H1 (cell line): ENCODE results near the gene ALAS1. TPM values are rescaled to one million over a fixed set of nuclear protein-coding genes. Genes with fewer than 3 reads are reported as not detected.
A peak's percentile ranks its signal among the peaks of the same experiment; 100 is the strongest.

Source experiments
- CTCF ChIA-PET: fragments of 300-600 bp; sonication (Branson Sonifier 250); formaldehyde crosslinking; loops from one replicate; lab custom pipeline; 2021; ENCODE audit not compliant: partially characterized antibody; lab: Charles Lee
- POLR2A ChIA-PET: fragments of 300-600 bp; sonication (Branson Sonifier 250); formaldehyde crosslinking; loops from one replicate; lab custom pipeline; 2021; ENCODE audit warnings: inconsistent platforms; ENCODE audit not compliant: partially characterized antibody; lab: Charles Lee
- DNase-seq, 2 experiments: peaks; one replicate each; pipeline versions ENCODE4 v3.0.0 to v3.0.0-alpha.2; 2010 to 2022; ENCODE audit warnings: low spot score in 2 of 2, low read depth in 1 of 2, mixed read lengths in 1 of 2
- FAIRE-seq: peaks from 2 replicates; lab custom pipeline; 2011; peaks lifted over from hg19 to GRCh38; lab: Jason Lieb, UNC
- H2AFZ ChIP-seq: 2 replicates; pipeline ENCODE4 v1.8.1; 2012; ENCODE audit warnings: low read length, inconsistent platforms
- H2AK5ac ChIP-seq: 2 replicates; pipeline ENCODE4 v1.6.1; 2013; ENCODE audit warnings: low read depth, low read length
- H2BK120ac ChIP-seq: replicated peaks from 2 replicates; pipeline ENCODE3; 2013; ENCODE audit warnings: low read depth, low read length, inconsistent platforms
- H2BK12ac ChIP-seq: 2 replicates; pipeline ENCODE4 v1.6.1; 2013; ENCODE audit warnings: low read depth, low read length
- H2BK15ac ChIP-seq: 2 replicates; pipeline ENCODE4 v1.6.1; 2013; ENCODE audit warnings: low read length
- H2BK20ac ChIP-seq: 2 replicates; pipeline ENCODE4 v1.6.1; 2013; ENCODE audit warnings: low read length
- H2BK5ac ChIP-seq: 2 replicates; pipeline ENCODE4 v1.6.1; 2013; ENCODE audit warnings: low read depth, low read length
- H3K14ac ChIP-seq: 2 replicates; pipeline ENCODE4 v1.6.1; 2013; ENCODE audit warnings: inconsistent platforms; ENCODE audit not compliant: insufficient read length
- H3K18ac ChIP-seq: 2 replicates; pipeline ENCODE4 v1.6.1; 2013; ENCODE audit warnings: low read length; ENCODE audit errors: extremely low read depth
- H3K23ac ChIP-seq: 2 replicates; pipeline ENCODE4 v1.6.1; 2013; ENCODE audit warnings: inconsistent platforms; ENCODE audit not compliant: insufficient read length
- H3K23me2 ChIP-seq: 2 replicates; pipeline ENCODE4 v1.6.1; 2013; ENCODE audit warnings: low read depth, low read length
- H3K27ac ChIP-seq: 2 replicates; pipeline ENCODE4 v1.6.1; 2011; ENCODE audit warnings: low read depth, low read length, inconsistent platforms
- H3K27me3 ChIP-seq, 4 experiments: replicated peaks in 1 of 4; 1 replicate in 1 of 4; 2 replicates in 3 of 4; pipeline versions ENCODE4 v1.6.1 to v1.8.1; 2011 to 2013; ENCODE audit warnings: low read length in 3 of 4, mild to moderate bottlenecking in 3 of 4, inconsistent platforms in 2 of 4, mixed read lengths in 2 of 4, moderate library complexity in 1 of 4; ENCODE audit not compliant: control insufficient read depth in 3 of 4, insufficient read depth in 3 of 4; ENCODE audit errors: extremely low read depth in 1 of 4
- H3K36me3 ChIP-seq, 4 experiments: 2 replicates each; pipeline versions ENCODE4 v1.6.1 to v1.8.1; 2011 to 2013; ENCODE audit warnings: mild to moderate bottlenecking in 4 of 4, low read length in 3 of 4, moderate library complexity in 2 of 4, control low read depth in 1 of 4, inconsistent platforms in 1 of 4; ENCODE audit not compliant: insufficient read depth in 4 of 4, control insufficient read depth in 2 of 4
- H3K4ac ChIP-seq: replicated peaks from 2 replicates; pipeline ENCODE3; 2013; ENCODE audit warnings: low read length, low read depth, mixed read lengths, inconsistent platforms; ENCODE audit not compliant: insufficient read length
- H3K4me1 ChIP-seq, 4 experiments: replicated peaks in 1 of 4; 1 replicate in 1 of 4; 2 replicates in 3 of 4; pipeline versions ENCODE4 v1.6.1 to v1.8.1; 2011 to 2013; ENCODE audit warnings: low read length in 3 of 4, inconsistent platforms in 2 of 4, mixed read lengths in 1 of 4; ENCODE audit not compliant: insufficient read depth in 4 of 4, control insufficient read depth in 3 of 4
- H3K4me2 ChIP-seq, 2 experiments: 2 replicates each; pipeline versions ENCODE4 v1.6.1 to v1.8.1; 2011 to 2013; ENCODE audit warnings: low read depth in 2 of 2, low read length in 2 of 2, control low read depth in 1 of 2, inconsistent platforms in 1 of 2, mild to moderate bottlenecking in 1 of 2; ENCODE audit not compliant: insufficient read depth in 1 of 2
- H3K4me3 ChIP-seq, 4 experiments: fragments of 200-600, 300-600 bp in 1 of 4; sonication (generic), shearing (Covaris generic), sonication (Bioruptor Twin) in 1 of 4; 2 replicates each; pipeline versions ENCODE4 v1.5.1 to v1.8.1; 2011 to 2016; ENCODE audit warnings: low read length in 4 of 4, low read depth in 3 of 4, control low read depth in 2 of 4, inconsistent platforms in 2 of 4, mild to moderate bottlenecking in 2 of 4, mixed read lengths in 1 of 4, moderate library complexity in 1 of 4; ENCODE audit not compliant: insufficient read depth in 2 of 4; ENCODE audit errors: extremely low read depth in 1 of 4
- H3K56ac ChIP-seq: replicated peaks from 2 replicates; pipeline ENCODE3; 2013; ENCODE audit warnings: low read depth, mild to moderate bottlenecking, mixed read lengths, low read length, inconsistent platforms; ENCODE audit not compliant: insufficient read length
- H3K79me1 ChIP-seq: 2 replicates; pipeline ENCODE4 v1.6.1; 2013; ENCODE audit warnings: low read depth, low read length, control low read depth
- H3K79me2 ChIP-seq, 2 experiments: 2 replicates each; pipeline versions ENCODE4 v1.6.1 to v1.8.1; 2012 to 2013; ENCODE audit warnings: low read length in 2 of 2, mild to moderate bottlenecking in 2 of 2, inconsistent platforms in 1 of 2; ENCODE audit not compliant: insufficient read depth in 2 of 2, control insufficient read depth in 1 of 2
- H3K9ac ChIP-seq, 4 experiments: replicated peaks in 1 of 4; 1 replicate in 1 of 4; 2 replicates in 3 of 4; pipeline versions ENCODE4 v1.6.1 to v1.8.1; 2011 to 2013; ENCODE audit warnings: low read depth in 3 of 4, low read length in 3 of 4, control low read depth in 2 of 4, mild to moderate bottlenecking in 2 of 4, moderate library complexity in 2 of 4, inconsistent platforms in 1 of 4; ENCODE audit errors: extremely low read depth in 1 of 4
- H3K9me3 ChIP-seq, 2 experiments: 2 replicates each; pipeline versions ENCODE4 v1.6.1 to v1.8.1; 2012 to 2013; ENCODE audit warnings: mild to moderate bottlenecking in 2 of 2, moderate library complexity in 2 of 2, control low read depth in 1 of 2, inconsistent platforms in 1 of 2, low read depth in 1 of 2, low read length in 1 of 2, mixed read lengths in 1 of 2; ENCODE audit not compliant: insufficient read depth in 2 of 2
- H4K20me1 ChIP-seq, 2 experiments: replicated peaks in 1 of 2; 2 replicates each; pipeline versions ENCODE3 to v1.8.1; 2011 to 2013; ENCODE audit warnings: inconsistent platforms in 2 of 2, low read length in 2 of 2, mild to moderate bottlenecking in 1 of 2; ENCODE audit not compliant: insufficient read depth in 2 of 2, control insufficient read depth in 1 of 2
- H4K5ac ChIP-seq: 2 replicates; pipeline ENCODE4 v1.6.1; 2013; ENCODE audit warnings: low read length, low read depth, mixed read lengths, inconsistent platforms; ENCODE audit not compliant: insufficient read length
- H4K8ac ChIP-seq: 2 replicates; pipeline ENCODE4 v1.8.0; 2013; ENCODE audit warnings: mild to moderate bottlenecking, moderate library complexity, low read length, inconsistent platforms; ENCODE audit not compliant: insufficient read depth; ENCODE audit errors: extremely low read depth
- H4K91ac ChIP-seq: replicated peaks from 2 replicates; pipeline ENCODE3; 2013; ENCODE audit warnings: low read length, mixed read lengths, inconsistent platforms; ENCODE audit not compliant: insufficient read length
- BACH1 ChIP-seq: IDR thresholded peaks from 2 replicates; pipeline ENCODE4 v1.6.1; 2012; ENCODE audit warnings: low read length, improper control_type of control experiment
- CBX5 ChIP-seq: fragments of 300-800, 300-1000 bp; sonication (generic); IDR thresholded peaks from 2 replicates; pipeline ENCODE4 v1.7.1; 2016; ENCODE audit warnings: antibody characterized with exemption, low read length, low read depth
- EGR1 ChIP-seq: IDR thresholded peaks from 2 replicates; pipeline ENCODE4 v1.6.1; 2011; ENCODE audit warnings: low read depth, low read length, borderline replicate concordance
- EP300 ChIP-seq, 2 experiments: IDR thresholded peaks; 1 replicate in 1 of 2; 2 replicates in 1 of 2; pipeline ENCODE4 v1.6.1; 2011 to 2012; ENCODE audit warnings: low read depth in 2 of 2, low read length in 2 of 2, mild to moderate bottlenecking in 2 of 2, borderline replicate concordance in 1 of 2, inconsistent platforms in 1 of 2, moderate library complexity in 1 of 2
- FOSL1 ChIP-seq: IDR thresholded peaks from 2 replicates; pipeline ENCODE4 v1.6.1; 2011; ENCODE audit warnings: mild to moderate bottlenecking, low read depth, low read length, moderate library complexity; ENCODE audit not compliant: insufficient read depth
- JUN ChIP-seq: IDR thresholded peaks from 2 replicates; pipeline ENCODE4 v1.6.1; 2011; ENCODE audit warnings: low read depth, mild to moderate bottlenecking, improper control_type of control experiment, low read length
- MAFK ChIP-seq: IDR thresholded peaks from 2 replicates; pipeline ENCODE4 v1.6.1; 2012; ENCODE audit warnings: low read depth, mild to moderate bottlenecking, improper control_type of control experiment, low read length
- RNF2 ChIP-seq: fragments of 200-900, 300-1000 bp; sonication (generic); IDR thresholded peaks from 2 replicates; pipeline ENCODE4 v1.7.1; 2016; ENCODE audit warnings: borderline replicate concordance, low read depth, mild to moderate bottlenecking, antibody characterized with exemption, low read length; ENCODE audit not compliant: poor library complexity, severe bottlenecking; ENCODE audit errors: missing control alignments
- RXRA ChIP-seq: IDR thresholded peaks from 2 replicates; pipeline ENCODE4 v1.6.1; 2011; ENCODE audit warnings: low read depth, mild to moderate bottlenecking, low read length, moderate library complexity; ENCODE audit not compliant: insufficient read depth
- SIRT6 ChIP-seq: IDR thresholded peaks from one replicate; pipeline ENCODE4 v1.7.1; 2012; ENCODE audit warnings: low read length, inconsistent platforms
- SP2 ChIP-seq: IDR thresholded peaks from 2 replicates; pipeline ENCODE4 v1.6.1; 2012; ENCODE audit warnings: mild to moderate bottlenecking, low read length, inconsistent platforms
- TBP ChIP-seq: IDR thresholded peaks from 2 replicates; pipeline ENCODE4 v1.6.1; 2011; ENCODE audit warnings: low read depth, low read length, improper control_type of control experiment
- WGBS, 2 experiments: shearing (Covaris generic) in 1 of 2; methylation state at CpG; one replicate each; pipeline versions ENCODE4 v1.1.6 to v1.1.7; 2013 to 2015; ENCODE audit warnings: low lambda C conversion rate in 2 of 2, mixed read lengths in 2 of 2, inconsistent platforms in 1 of 2, low coverage in 1 of 2, missing lambda C conversion rate in 1 of 2; ENCODE audit not compliant: insufficient replicate concordance in 2 of 2, insufficient coverage in 1 of 2, insufficient read length in 1 of 2; ENCODE audit errors: extremely low coverage in 1 of 2, missing lambda C conversion rate in 1 of 2; 5-methylcytosine and 5-hydroxymethylcytosine counted together
- polyA plus RNA-seq, 7 experiments: library from polyadenylated mRNA; depleted of rRNA in 3 of 7; stranded (reverse) in 5 of 7; unstranded in 2 of 7; fragments of >200 nt in 5 of 7; fragments of 200-250 nt in 2 of 7; gene quantifications; 1 replicate in 5 of 7; 2 replicates in 1 of 7; 4 replicates in 1 of 7; pipeline versions ENCODE4 v1.2.1 to v1.2.3, GENCODE V29; 2011 to 2013; ENCODE audit warnings: missing spikeins in 2 of 7, mixed read lengths in 2 of 7
- total RNA-seq: library from RNA; stranded (reverse); fragmentation: NEBNext Ultra II Directional; extraction: Animal tissue kit (Norgen Biotek cat#: 25700); gene quantifications from 2 replicates; pipeline ENCODE4 v1.2.1, GENCODE V29; 2021

ALAS1 gene
- total and polyA plus RNA-seq, 2 of the 8 experiments (the other 6 are each of a cell fraction or from before 2014, with no cell fraction given): 45.9 to 84.4 TPM

DNA sequence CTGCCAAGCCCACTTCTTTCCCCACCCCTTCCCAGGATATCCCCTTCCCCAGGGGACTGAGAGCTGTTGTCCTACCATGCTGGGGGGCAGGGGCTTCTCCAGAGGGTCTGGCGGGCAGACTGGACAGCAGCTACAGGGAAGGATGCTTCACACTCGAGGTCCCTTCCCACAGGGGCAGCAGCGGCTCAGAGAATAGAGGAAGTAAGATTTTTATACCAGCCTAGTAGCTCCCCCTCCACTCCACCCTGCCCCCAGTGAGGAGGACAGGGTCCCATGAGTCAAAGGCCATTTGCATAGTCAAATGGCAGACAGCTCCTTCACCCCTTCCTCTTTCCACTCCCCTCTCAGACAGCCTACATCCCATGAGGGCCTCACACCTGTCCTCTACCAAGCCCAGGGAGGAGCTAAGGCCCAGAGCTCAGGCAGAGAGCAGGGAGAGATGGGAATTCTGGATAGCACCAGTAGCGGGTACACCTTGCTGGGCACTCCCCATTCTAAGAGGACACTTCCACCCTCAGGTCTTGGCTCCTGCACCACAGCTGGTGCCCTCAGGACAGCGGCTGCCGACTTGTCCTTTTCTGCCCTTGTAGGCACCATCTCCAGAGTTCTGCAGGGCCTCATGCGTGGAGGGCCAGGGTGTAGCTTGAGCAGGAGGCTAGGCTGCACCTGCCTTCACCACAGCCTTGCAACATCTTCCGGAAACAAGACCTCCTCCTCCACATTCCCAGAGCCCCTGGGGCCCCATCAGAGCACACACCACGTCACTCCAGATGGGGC is 27.7 kb downstream of the ALAS1 start, which contains the start of gene TLR9:
TSS of gene TLR9 (minus strand) at position 194 of the 777 bp plus-strand sequence. CDS start at position 78, 116 bp downstream.
- H2BK120ac ChIP-seq: no peak within 1 kb of the TSS
- ChIA-PET CTCF (interaction anchor here (0.8 to 20.4 kb wide), 16 partner anchors 9 to 223 kb away, joined by 3 to 336 read pairs (median 4); partner anchors contain the start of genes SEMA3G and TWF2), POLR2A (interaction anchor here (1.0 to 1.7 kb wide), 4 partner anchors 11 to 27 kb away, joined by 3 to 5 read pairs (median 4); partner anchors contain the start of gene TWF2)
- no peak within 1 kb of the TSS for H2BK12ac ChIP-seq
- no peaks in the 10 kb centered on the region for H3K79me1 ChIP-seq
- DNase-seq (peak in 1 of 2 experiments; percentile 45), FAIRE-seq (no peak)
- H3K56ac ChIP-seq: no peak within 1 kb of the TSS
- H4K5ac ChIP-seq: no peak within 1 kb of the TSS
- no peak within 1 kb of the TSS for H2AFZ ChIP-seq
- H3K4ac ChIP-seq: no peak within 1 kb of the TSS
- 87% methylated on average over 9 of the region's 9 CpGs; no CpG with 5 or more reads in 1 of the 2 experiments for WGBS, 2 experiments
- no peak within 1 kb of the TSS for H3K18ac ChIP-seq
- H3K79me2 ChIP-seq: no peaks in the 10 kb centered on the region
- no peak within 1 kb of the TSS for H2AK5ac ChIP-seq
- no peak within 1 kb of the TSS for H3K4me3 ChIP-seq
- H4K91ac ChIP-seq: no peak within 1 kb of the TSS
- no peak within 1 kb of the TSS for H2BK15ac ChIP-seq
- peaks cover 2 to 3% of the 10 kb centered on the region in 2 experiments for H4K20me1 ChIP-seq
- peaks cover 0 to 4% (median 2%) of the 10 kb centered on the region in 4 experiments; a peak in 5 of 7 replicates for H3K4me1 ChIP-seq
- peak within 1 kb of the TSS; percentile 75 for H4K8ac ChIP-seq
- H2BK20ac ChIP-seq: no peak within 1 kb of the TSS
- H3K23me2 ChIP-seq: no peaks in the 10 kb centered on the region
- H3K9ac ChIP-seq: no peak within 1 kb of the TSS
- H3K27ac ChIP-seq: no peak within 1 kb of the TSS
- H3K4me2 ChIP-seq: no peak within 1 kb of the TSS
- H3K23ac ChIP-seq: no peak within 1 kb of the TSS
- H3K36me3 ChIP-seq: peaks cover 2 to 12% (median 7%) of the 10 kb centered on the region in 4 experiments; a peak in 5 of 8 replicates
- H3K27me3 ChIP-seq: no peaks in the 10 kb centered on the region
- no peak within 1 kb of the TSS for H2BK5ac ChIP-seq
- H3K14ac ChIP-seq: no peak within 1 kb of the TSS
- no peaks in the 10 kb centered on the region for H3K9me3 ChIP-seq
- TF ChIP-seq JUN (no peak), MAFK (no peak), CBX5 (no peak), RXRA (no peak), EGR1 (no peak), SP2 (no peak), BACH1 (no peak), EP300 (IDR thresholded peaks at IDR 0.05; ENCODE audit: borderline replicate concordance in 1 of 2, low read depth in 2 of 2, low read length in 2 of 2) (no peak), RNF2 (no peak), SIRT6 (no peak), FOSL1 (no peak), TBP (no peak)
